Activated CD8-positive, alpha-beta T cell treated with anti-CD3 and anti-CD28 coated beads, Interleukin-2, amount 10 ng/mL, durations not matched to agents 7 days and 5 days (primary cell): Measurements from ENCODE around the gene EPS15. TPM values are rescaled to one million over a fixed set of nuclear protein-coding genes. Genes with fewer than 3 reads are reported as not detected.
A peak's percentile ranks its signal among the peaks of the same experiment; 100 is the strongest.
"Not testable (repeated sequence)": the region's sequence is repeated elsewhere in the genome, so short reads cannot be mapped to it uniquely, and the experiment has no call there.

ENCODE experiments used
- ATAC-seq: fragments of 150-1000 bp; cut with Tn5 transposase; one replicate; pipeline ENCODE4 v1.10.0; 2021; ENCODE audit warnings: moderate library complexity
- CTCF ChIA-PET: fragments of 350-600 bp; sonication (Branson Sonifier 250); formaldehyde crosslinking; loops from one replicate; lab custom pipeline; 2021; ENCODE audit warnings: antibody characterized with exemption; lab: Charles Lee
- POLR2A ChIA-PET: fragments of 350-600 bp; sonication (Branson Sonifier 250); formaldehyde crosslinking; loops from one replicate; lab custom pipeline; 2021; ENCODE audit warnings: antibody characterized with exemption; lab: Charles Lee
- DNase-seq: peaks from one replicate; pipeline ENCODE4 v3.0.0-alpha.2; 2020
- H3K27ac Mint-ChIP-seq: one replicate; pipeline ENCODE4 v1.8.0; 2021; ENCODE audit warnings: mild to moderate bottlenecking, mixed read lengths
- H3K27me3 Mint-ChIP-seq: one replicate; pipeline ENCODE4 v1.8.0; 2021; ENCODE audit warnings: low read depth, mixed read lengths
- H3K36me3 Mint-ChIP-seq: one replicate; pipeline ENCODE4 v1.8.0; 2021; ENCODE audit warnings: low read depth, mixed read lengths
- H3K4me1 Mint-ChIP-seq: one replicate; pipeline ENCODE4 v1.8.0; 2021; ENCODE audit warnings: low read depth, mixed read lengths
- H3K4me3 Mint-ChIP-seq: one replicate; pipeline ENCODE4 v1.8.0; 2021; ENCODE audit warnings: mild to moderate bottlenecking, mixed read lengths
- H3K9me3 Mint-ChIP-seq: one replicate; pipeline ENCODE4 v1.8.0; 2022; ENCODE audit warnings: mixed read lengths; ENCODE audit not compliant: insufficient read depth
- total RNA-seq, 2 experiments: library from RNA; stranded (reverse); gene quantifications; one replicate each; pipeline ENCODE4 v1.2.3, GENCODE V29; 2021

EPS15 gene
- total RNA-seq, result 10 to 100 TPM; 57.2 to 58.4 TPM

DNA sequence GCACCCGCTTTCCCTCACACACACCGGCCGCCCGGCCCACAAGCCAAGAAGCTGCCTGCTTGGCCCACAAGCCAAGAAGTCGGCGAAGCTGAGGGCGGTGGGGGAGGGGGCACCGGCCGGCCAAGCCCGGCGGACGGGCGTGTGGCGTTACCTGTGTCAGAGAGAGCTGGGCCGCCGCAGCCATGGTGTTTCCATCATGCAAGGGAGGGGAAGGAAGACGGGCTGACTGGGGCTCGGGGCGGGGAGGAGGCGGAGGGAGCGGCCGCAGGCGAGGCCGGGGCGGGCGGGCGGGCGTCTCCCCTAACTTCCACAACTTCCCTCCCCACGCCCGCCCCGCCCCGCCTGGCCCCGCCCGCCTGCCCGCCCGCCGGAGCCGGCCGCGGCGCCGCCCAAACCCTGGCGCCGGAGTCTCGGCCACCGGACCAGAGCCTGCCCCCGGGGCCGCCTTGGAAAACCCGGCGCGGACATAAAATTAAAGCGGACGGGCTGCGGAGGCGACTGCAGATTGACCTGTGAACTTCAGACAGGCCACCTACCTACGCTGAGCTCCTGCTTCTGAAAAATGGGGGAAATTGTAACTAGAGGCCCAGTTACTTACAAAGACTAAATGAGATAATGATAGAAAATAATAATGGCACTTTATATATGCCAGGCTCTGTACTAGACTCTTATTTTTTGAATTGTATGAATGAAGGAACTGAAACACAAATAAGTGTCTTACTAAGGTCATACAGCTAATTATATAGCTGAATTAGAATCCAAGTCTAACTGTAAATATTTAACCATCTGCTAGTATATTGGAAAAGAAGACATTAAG, at the start of gene EPS15:
Gene EPS15 (minus strand): TSS at position 219 of the 817 bp plus-strand sequence. CDS start 35 bp downstream, at position 184.
- DNase-seq (peak; percentile 91), ATAC-seq (peak; percentile 88)
- H3K27ac Mint-ChIP-seq, result peak within 1 kb of the TSS; percentile 80
- H3K4me3 Mint-ChIP-seq, result peak within 1 kb of the TSS; percentile 80
- H3K9me3 Mint-ChIP-seq, result no peaks in the 10 kb centered on the region
- ChIA-PET POLR2A (interaction anchor here (0.8 to 1.7 kb wide), 9 partner anchors 17 to 549 kb away, joined by 3 to 5 read pairs (median 4); partner anchors contain the start of genes CDKN2C and RNF11), CTCF (interaction anchor here (0.8 to 3.6 kb wide), 3 partner anchors 16 to 250 kb away, joined by 3 to 20 read pairs (median 5); no protein-coding TSS in a partner anchor)
- H3K27me3 Mint-ChIP-seq, result no peaks in the 10 kb centered on the region
- peaks cover 54% of the 10 kb centered on the region for H3K4me1 Mint-ChIP-seq
- H3K36me3 Mint-ChIP-seq, result peaks cover 3% of the 10 kb centered on the region

DNA sequence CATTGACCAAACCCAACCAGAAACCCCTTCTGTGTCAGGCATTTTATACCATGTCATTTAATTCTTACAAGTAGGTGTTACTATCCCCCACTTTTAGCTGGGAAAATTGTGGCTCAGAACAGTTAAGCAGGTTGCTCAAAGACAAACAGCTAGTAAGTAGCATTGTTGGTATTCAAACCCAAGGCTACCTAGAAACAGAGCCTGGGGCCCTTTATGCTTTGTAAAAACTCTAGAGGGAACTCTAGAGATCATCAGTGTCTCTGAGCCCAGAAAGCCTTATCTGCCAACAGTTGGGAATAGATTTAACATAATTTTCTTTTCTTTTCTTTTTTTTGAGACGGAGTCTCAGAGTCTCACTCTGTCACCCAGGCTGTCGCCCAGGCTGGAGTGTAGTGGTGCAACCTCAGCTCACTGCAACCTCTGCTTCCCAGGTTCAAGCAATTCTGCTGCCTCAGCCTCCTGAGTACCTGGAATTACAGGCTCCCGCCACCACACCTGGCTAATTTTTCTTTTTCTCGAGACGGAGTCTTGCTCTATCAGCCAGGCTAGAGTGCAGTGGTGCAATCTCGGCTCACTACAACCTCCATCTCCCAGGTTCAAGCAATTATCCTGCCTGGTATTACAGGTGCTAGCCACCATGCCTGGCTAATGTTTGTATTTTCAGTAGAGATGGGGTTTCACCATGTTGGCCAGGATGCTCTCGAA, 49.3 kb upstream of the EPS15 start:
- no peak for ATAC-seq
- Mint-ChIP-seq H3K36me3 (no peaks in the 10 kb centered on the region), H3K4me1 (peaks cover 50% of the 10 kb centered on the region), H3K9me3 (no peaks in the 10 kb centered on the region), H3K4me3 (no peak overlapping the region), H3K27me3 (no peaks in the 10 kb centered on the region), H3K27ac (peak overlapping the region; percentile 88)
- CTCF ChIA-PET, result interaction anchor here (1.0 kb wide), 1 partner anchor 48 kb away, joined by 3 read pairs; no protein-coding TSS in a partner anchor
- DNase-seq, result no peak
- POLR2A ChIA-PET, result no interaction called here

DNA sequence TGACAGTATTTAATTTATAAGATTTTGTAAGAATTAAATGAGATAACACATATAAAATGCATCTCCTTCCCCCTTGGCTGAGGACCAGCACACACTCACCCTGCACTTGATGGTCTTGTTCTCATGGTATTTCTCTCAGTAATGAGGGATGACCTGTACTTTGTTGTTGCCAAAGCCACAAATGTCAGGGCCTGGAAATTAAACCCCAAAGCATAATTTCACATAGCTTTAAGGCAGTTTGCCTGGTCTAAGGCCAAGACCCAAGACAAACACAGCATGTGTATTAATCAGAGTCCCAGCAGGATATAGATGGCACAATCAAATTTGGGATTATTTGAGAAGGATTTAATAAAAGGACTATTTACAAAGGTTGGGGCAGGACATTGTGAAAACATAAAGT, 48.6 kb upstream of the EPS15 start:
- Mint-ChIP-seq H3K4me3 (no peak overlapping the region), H3K4me1 (peaks cover 50% of the 10 kb centered on the region), H3K9me3 (no peaks in the 10 kb centered on the region), H3K27me3 (no peaks in the 10 kb centered on the region), H3K36me3 (no peaks in the 10 kb centered on the region), H3K27ac (no peak overlapping the region)
- ATAC-seq (no peak), DNase-seq (no peak)
- ChIA-PET CTCF (no interaction called here), POLR2A (no interaction called here)

DNA sequence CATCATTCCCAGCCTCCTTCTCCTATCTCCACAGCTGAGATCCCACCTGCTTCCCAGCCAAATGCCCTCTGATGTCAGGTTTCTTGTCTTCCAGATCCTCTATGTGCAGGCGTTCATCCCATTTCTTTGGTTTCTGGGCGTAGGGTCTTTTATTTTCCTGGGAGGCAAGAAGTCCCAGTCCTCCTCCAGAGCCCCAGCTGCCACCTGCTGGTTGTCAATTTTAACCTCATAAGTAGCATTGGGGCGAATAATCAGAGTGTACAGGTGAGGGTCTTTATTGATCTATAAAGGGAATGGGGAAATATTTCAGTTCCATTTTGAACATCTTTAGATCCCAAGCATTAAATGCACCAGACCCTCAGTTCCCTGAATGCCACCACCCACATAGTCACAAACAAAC, 47.2 kb upstream of the EPS15 start:
- peaks cover 47% of the 10 kb centered on the region for H3K4me1 Mint-ChIP-seq
- ChIA-PET CTCF (interaction anchor here (1.0 to 1.4 kb wide), 2 partner anchors 9 to 31 kb away, joined by 3 read pairs; no protein-coding TSS in a partner anchor), POLR2A (no interaction called here)
- no peak overlapping the region for H3K4me3 Mint-ChIP-seq
- no peaks in the 10 kb centered on the region for H3K27me3 Mint-ChIP-seq
- H3K36me3 Mint-ChIP-seq, result no peaks in the 10 kb centered on the region
- no peak overlapping the region for H3K27ac Mint-ChIP-seq
- no peak for ATAC-seq
- no peaks in the 10 kb centered on the region for H3K9me3 Mint-ChIP-seq
- no peak for DNase-seq

DNA sequence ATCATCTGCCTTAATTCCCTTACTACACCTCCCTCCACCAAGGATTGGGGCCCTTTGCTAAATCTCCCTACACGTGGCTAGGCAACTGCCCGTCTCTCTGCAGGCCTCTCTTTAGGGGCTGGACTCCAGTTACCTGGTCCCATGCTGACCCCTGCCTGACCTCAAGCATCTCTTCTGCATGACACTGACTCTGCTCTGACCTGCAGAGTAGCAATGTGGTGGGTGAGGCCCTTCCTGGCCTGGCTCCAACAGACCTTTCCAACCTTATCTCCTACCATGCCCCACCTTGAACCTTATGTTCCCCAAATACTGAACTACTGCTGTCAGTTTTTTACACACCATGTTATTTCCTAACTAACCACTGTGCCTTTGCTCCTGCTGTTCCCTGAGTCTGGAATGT, 45.9 kb upstream of the EPS15 start:
- ChIA-PET POLR2A (no interaction called here), CTCF (interaction anchor here (1.0 to 1.4 kb wide), 2 partner anchors 11 to 48 kb away, joined by 3 read pairs; no protein-coding TSS in a partner anchor)
- Mint-ChIP-seq H3K4me1 (peaks cover 35% of the 10 kb centered on the region), H3K9me3 (no peaks in the 10 kb centered on the region), H3K27me3 (no peaks in the 10 kb centered on the region), H3K27ac (no peak overlapping the region), H3K36me3 (no peaks in the 10 kb centered on the region), H3K4me3 (no peak overlapping the region)
- DNase-seq (no peak), ATAC-seq (no peak)

DNA sequence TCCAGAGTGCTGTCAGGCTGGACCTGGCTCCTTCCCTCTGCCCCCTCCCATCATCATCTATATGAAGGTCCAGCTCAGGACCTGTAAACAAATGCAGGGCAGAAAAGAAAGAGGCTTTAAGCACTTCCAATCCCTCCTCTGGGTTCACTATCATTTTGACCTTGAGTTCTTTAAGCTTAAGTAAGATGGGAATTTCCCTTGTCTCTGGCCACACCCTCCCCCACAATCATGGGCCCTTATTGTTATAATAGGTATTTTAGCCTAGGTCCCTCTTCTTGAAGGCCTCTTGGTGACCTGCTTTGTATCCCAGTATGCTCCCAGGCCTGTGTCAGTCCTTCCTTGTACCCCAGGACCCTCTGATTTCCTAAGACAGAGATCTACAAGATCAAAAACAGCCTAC, 45.1 kb upstream of the EPS15 start:
- no peaks in the 10 kb centered on the region for H3K36me3 Mint-ChIP-seq
- POLR2A ChIA-PET, result no interaction called here
- CTCF ChIA-PET, result no interaction called here
- no peak overlapping the region for H3K4me3 Mint-ChIP-seq
- ATAC-seq (peak; percentile 38), DNase-seq (no peak)
- no peaks in the 10 kb centered on the region for H3K27me3 Mint-ChIP-seq
- no peaks in the 10 kb centered on the region for H3K9me3 Mint-ChIP-seq
- no peak overlapping the region for H3K27ac Mint-ChIP-seq
- peaks cover 26% of the 10 kb centered on the region for H3K4me1 Mint-ChIP-seq

DNA sequence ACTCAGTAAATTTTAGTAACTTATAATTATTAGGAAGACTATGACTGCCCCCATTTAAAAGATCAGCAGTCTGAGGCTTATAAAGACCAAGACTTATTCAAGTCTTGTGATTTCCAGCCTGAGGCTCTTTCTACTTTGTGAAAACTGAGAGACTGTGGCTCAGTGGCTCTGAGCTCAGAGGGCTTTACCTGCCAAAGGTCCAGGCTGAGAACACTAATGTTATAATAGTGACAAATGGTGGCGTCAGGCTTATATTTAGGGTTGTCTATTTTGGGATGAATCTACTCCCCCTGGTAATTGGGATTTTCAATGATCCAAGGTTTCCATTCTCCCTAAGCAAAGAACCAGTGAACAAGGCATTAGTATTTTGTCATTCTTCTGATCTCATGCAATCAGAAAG, 42.6 kb upstream of the EPS15 start:
- ChIA-PET POLR2A (no interaction called here), CTCF (no interaction called here)
- Mint-ChIP-seq H3K36me3 (no peaks in the 10 kb centered on the region), H3K9me3 (no peaks in the 10 kb centered on the region), H3K4me3 (no peak overlapping the region), H3K4me1 (peaks cover 8% of the 10 kb centered on the region), H3K27me3 (no peaks in the 10 kb centered on the region), H3K27ac (no peak overlapping the region)
- ATAC-seq (no peak), DNase-seq (no peak)

DNA sequence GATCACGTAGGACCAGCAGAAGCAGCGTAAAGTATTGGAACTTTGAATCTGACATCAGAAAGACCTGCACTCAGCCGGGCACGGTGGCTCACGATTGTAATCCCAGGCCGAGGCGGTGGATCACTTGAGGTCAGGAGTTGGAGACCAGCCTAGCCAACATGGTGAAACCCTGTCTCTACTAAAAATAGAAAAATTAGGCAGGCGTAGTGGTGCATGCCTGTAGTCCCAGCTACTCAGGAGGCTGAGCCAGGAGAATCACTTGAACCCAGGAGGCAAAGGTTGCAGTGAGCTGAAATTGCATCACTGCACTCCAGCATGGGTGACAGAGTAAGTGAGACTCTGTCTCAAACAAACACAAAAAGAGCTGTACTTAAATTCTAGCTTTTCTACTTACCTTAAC, 41.8 kb upstream of the EPS15 start:
- ATAC-seq, H3K9me3 Mint-ChIP-seq, H3K27me3 Mint-ChIP-seq, H3K36me3 Mint-ChIP-seq, H3K27ac Mint-ChIP-seq, CTCF ChIA-PET, POLR2A ChIA-PET, DNase-seq, H3K4me1 Mint-ChIP-seq, H3K4me3 Mint-ChIP-seq: not testable (repeated sequence)

DNA sequence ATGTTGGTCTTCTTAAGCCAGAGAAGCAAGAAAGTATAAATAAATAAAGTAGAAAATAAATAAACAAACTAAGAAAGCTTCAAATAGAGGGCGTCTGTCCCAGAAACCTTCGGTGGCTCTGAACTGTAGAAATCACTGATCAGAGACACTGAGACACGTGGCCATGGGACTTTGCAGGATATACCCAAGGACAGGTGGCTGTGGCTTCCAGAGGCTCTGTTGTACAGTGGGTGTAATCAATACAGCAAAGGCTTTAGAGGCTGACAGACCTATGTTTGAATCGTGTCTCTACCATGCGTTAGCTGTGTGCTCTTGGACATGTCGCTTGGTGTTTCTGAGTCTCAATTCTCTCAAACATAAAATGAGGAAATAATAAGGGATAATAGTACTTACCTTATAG, 41.0 kb upstream of the EPS15 start:
- no peak for DNase-seq
- Mint-ChIP-seq H3K36me3 (no peaks in the 10 kb centered on the region), H3K9me3 (no peaks in the 10 kb centered on the region), H3K27me3 (no peaks in the 10 kb centered on the region), H3K4me3 (no peak overlapping the region), H3K27ac (no peak overlapping the region), H3K4me1 (peaks cover 8% of the 10 kb centered on the region)
- POLR2A ChIA-PET, result no interaction called here
- ATAC-seq, result no peak
- CTCF ChIA-PET, result no interaction called here

DNA sequence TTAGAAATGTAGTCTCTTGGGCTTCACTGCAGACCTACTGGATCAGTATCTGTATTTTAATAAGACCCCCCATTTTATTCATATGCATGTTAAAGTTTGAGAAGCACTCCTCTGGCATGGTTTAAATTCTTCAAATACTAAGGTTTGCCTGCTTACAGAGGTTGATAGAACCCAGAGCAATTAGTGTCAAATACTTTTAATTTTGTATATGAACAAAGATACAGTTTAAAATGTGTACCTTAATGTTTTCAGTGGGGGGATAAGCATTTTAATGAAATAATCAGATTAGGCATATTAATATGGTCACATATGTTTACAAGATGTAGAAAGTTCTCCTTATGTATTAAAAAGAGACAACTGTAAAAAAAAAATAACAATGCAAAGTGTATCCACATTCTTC, 40.4 kb upstream of the EPS15 start:
- Mint-ChIP-seq H3K9me3 (no peaks in the 10 kb centered on the region), H3K4me3 (no peak overlapping the region), H3K27ac (no peak overlapping the region), H3K36me3 (no peaks in the 10 kb centered on the region), H3K27me3 (no peaks in the 10 kb centered on the region), H3K4me1 (peaks cover 6% of the 10 kb centered on the region)
- ChIA-PET POLR2A (no interaction called here), CTCF (no interaction called here)
- DNase-seq (no peak), ATAC-seq (no peak)

DNA sequence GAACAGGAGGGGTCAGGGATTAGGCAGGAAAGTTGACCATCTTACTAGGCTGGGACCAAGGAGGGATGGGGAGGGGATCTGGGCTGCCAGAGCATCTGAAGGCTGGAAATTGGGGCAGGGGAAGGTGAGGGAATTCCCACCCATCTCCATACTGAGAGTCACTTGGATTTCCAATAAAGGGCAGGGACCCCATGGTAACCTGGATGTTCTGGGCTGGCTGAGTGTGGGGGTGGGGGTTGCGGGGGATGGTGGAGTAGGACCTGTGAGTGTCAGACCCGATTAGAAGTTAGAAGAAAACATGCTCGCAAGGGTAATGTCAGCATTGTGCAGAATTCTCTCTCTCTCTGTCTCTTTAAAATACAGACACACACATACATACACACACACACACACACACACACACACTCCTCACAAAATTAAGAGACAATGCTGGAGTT, 40.0 kb upstream of the EPS15 start:
- ChIA-PET POLR2A (no interaction called here), CTCF (no interaction called here)
- ATAC-seq (no peak), DNase-seq (no peak)
- Mint-ChIP-seq H3K27me3 (no peaks in the 10 kb centered on the region), H3K36me3 (no peaks in the 10 kb centered on the region), H3K4me3 (no peak overlapping the region), H3K9me3 (no peaks in the 10 kb centered on the region), H3K27ac (no peak overlapping the region), H3K4me1 (peaks cover 2% of the 10 kb centered on the region)

DNA sequence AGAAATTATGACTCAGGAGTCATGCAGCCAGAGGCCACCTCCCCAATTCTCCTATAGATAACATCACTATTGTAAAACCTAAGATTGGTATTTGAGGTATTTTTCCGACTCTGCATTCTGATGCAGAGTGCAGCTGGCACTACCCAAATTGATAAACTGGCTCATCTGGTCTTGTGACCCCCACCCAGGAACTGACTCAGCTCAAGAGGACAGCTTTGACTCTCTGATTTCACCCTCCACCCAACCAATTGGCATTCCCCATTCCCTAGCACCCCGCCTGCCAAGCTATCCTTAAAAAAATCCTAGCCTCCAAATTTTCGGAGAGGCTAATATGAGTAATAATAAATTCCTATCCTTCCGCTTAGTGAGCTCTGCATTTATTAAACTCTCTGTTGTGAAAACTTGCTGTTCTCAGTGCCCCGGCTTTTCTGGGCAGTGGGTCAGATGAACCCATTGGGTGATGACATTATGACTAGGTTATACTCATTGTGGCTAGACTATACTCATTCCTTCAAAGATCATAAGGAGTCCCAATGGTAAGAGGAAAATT, 39.4 kb upstream of the EPS15 start:
- Mint-ChIP-seq H3K4me3 (no peak overlapping the region), H3K4me1 (no peaks in the 10 kb centered on the region), H3K9me3 (no peaks in the 10 kb centered on the region), H3K27ac (no peak overlapping the region), H3K36me3 (no peaks in the 10 kb centered on the region), H3K27me3 (no peaks in the 10 kb centered on the region)
- ChIA-PET POLR2A (no interaction called here), CTCF (no interaction called here)
- ATAC-seq, result no peak
- no peak for DNase-seq
